COLO668 (cell line): Measurements from ENCODE around the gene ABCB8.
"Not testable (repeated sequence)": the region's sequence is repeated elsewhere in the genome, so short reads cannot be mapped to it uniquely, and the experiment has no call there.

Source experiments
- DNase-seq: peaks from one replicate; lab custom pipeline; 2025; ENCODE audit not compliant: unreplicated experiment; lab: John Stamatoyannopoulos, UW

The ABCB8 gene

GRCh38 chr7:150997817-150998216, 30.4 kb upstream of the ABCB8 start:
- no peak for DNase-seq

- no peak for DNase-seq
These were observed 29.9 kb upstream of the ABCB8 start for GRCh38 chr7:150998341-150998740.

DNA sequence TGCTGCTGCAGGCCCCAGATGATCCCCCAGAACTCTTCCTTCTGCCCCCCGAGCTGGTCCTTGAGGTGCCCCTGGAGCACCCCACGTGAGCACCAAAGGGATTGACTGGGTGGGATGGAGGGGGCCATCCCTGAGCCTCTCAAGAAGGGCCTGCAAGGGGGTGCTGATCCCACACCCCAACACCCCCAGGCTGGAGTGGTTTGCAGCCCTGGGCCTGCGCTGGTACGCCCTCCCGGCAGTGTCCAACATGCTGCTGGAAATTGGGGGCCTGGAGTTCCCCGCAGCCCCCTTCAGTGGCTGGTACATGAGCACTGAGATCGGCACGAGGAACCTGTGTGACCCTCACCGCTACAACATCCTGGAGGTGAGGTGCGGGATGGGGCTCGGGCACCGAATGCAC, 29.2 kb upstream of the ABCB8 start:
- DNase-seq, result no peak

- no peak for DNase-seq
These were observed 28.6 kb upstream of the ABCB8 start for GRCh38 chr7:150999497-151000230.

GRCh38 chr7:151000897-151001495, 27.3 kb upstream of the ABCB8 start:
- no peak for DNase-seq

DNA sequence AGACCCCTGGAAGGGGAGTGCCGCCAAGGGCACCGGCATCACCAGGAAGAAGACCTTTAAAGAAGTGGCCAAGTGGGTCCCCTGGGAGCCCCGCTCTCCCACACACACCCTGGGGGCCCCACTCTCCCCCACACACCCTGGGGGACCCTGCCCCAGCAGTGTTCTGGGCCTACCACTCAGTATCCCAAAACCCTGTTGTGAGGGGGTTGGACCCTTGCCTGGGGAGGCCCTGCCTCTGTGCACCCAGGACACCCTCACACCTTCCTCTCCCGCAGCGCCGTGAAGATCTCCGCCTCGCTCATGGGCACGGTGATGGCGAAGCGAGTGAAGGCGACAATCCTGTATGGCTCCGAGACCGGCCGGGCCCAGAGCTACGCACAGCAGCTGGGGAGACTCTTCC, 26.7 kb upstream of the ABCB8 start:
- no peak for DNase-seq

DNA sequence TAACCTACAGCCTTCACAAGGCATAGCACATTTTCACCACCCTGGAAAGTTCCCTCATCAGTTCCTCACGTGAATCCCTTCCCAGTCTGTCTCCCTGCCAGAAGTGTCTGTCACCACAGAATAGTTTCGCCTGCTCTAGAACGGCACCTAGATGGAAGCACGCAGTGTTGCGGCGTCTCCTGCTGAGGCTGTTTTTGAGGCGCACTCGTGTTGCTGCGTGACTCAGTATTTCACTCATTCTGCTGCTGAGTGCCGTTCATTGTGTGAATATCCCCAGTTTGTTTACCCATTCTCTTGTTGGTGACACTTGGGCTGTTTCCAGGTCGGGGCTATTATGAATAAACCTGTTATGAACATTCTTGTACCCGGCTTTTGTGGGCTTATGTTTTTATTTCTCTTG, 24.7 kb upstream of the ABCB8 start:
- DNase-seq, result peak; percentile 65

DNA sequence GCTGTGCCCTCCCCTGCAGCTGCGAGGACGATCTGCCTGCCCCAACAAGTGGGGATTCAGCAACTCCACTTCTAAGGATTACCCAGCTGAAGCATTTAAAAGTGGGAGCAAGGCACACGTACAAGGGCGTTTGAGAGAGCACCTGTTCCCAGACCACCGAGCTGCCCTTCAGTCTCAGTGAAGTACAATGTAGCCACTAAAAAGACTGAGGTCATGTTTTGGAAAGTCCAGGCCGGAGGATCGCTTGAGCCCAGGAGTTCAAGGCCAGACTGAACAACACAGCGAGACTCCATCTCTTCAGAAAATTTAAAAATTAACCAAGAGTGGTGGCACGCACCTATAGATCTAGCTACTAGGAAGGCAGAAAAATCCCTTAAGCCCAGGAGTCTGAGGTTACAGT, 22.7 kb upstream of the ABCB8 start:
- no peak for DNase-seq

- no peak for DNase-seq
These were observed 21.5 kb upstream of the ABCB8 start for GRCh38 chr7:151006590-151007300.

DNA sequence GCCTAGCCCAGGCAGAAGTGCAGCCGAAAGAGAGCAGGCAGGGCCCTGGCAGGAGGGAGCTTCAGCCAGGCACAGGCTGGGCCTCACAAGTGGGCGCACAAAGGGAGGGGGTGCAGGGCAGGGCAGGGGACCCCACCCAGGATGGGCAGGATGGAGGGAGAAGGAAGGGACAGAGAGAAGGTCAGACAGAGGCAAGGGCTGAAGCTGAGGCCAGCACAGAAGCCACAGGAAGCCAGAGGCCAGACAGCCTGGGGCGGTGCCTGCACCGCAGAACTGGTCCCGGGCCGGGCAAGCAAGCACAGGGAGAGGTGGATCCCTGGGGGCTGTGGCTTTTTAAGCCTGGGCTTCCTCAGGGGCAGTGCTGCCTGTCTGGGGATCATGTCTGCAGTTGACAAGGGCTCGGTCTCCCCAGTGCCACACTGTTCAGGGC, 20.8 kb upstream of the ABCB8 start:
- DNase-seq, result no peak

- no peak for DNase-seq
These were observed 20.1 kb upstream of the ABCB8 start for GRCh38 chr7:151008143-151008510.

- DNase-seq, result peak; percentile 18
These were observed 19.5 kb upstream of the ABCB8 start for GRCh38 chr7:151008511-151009323.

DNA sequence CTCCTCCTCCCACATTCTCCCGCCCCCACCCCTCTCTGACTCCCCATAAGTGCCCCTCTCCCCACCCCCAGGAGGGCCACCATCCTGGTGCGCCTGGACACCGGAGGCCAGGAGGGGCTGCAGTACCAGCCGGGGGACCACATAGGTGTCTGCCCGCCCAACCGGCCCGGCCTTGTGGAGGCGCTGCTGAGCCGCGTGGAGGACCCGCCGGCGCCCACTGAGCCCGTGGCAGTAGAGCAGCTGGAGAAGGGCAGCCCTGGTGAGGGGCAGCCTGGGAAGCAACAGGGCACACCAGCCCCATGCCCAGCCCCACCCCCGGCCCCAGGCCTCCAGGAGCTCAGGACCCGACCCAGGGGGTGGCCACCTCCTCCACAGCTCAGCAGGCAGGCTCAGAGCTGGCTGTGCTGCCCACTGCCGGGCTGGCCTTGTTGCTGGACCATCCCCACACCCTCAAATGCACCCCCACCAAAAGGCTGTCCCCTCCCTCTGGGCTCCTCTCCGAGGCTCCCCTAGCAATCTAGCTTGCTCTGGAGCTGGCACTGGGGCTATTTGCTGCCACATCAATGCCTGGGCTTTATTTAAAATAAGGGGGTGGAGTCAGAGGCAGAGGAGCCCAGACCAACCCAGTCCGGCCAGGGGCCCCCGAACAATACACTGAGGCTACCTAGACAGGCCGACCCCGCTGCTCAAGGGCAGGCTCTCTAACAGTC, 18.8 kb upstream of the ABCB8 start:
- no peak for DNase-seq

GRCh38 chr7:151010037-151010306, 18.3 kb upstream of the ABCB8 start:
- no peak for DNase-seq

GRCh38 chr7:151010307-151011096, 17.7 kb upstream of the ABCB8 start:
- DNase-seq, result no peak

GRCh38 chr7:151011097-151011409, 17.2 kb upstream of the ABCB8 start:
- no peak for DNase-seq

DNA sequence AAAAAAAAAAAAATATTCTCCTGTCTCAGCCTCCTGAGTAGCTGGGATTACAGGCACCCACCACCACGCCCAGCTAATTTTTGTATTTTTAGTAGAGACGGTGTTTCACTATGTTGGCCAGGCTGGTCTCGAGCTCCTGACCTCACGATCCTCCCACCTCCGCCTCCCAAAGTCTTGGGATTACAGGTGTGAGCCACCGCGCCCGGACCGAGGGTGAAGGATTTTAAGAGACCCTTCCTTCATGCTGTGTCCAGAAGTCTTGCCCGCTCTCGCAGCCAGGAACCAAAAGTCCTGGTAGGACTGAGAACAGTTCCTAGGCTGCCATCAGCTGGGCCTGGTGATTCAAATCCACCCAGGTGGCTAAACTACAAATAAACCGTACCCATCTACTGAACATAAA, 16.6 kb upstream of the ABCB8 start:
- DNase-seq, result not testable (repeated sequence)

DNA sequence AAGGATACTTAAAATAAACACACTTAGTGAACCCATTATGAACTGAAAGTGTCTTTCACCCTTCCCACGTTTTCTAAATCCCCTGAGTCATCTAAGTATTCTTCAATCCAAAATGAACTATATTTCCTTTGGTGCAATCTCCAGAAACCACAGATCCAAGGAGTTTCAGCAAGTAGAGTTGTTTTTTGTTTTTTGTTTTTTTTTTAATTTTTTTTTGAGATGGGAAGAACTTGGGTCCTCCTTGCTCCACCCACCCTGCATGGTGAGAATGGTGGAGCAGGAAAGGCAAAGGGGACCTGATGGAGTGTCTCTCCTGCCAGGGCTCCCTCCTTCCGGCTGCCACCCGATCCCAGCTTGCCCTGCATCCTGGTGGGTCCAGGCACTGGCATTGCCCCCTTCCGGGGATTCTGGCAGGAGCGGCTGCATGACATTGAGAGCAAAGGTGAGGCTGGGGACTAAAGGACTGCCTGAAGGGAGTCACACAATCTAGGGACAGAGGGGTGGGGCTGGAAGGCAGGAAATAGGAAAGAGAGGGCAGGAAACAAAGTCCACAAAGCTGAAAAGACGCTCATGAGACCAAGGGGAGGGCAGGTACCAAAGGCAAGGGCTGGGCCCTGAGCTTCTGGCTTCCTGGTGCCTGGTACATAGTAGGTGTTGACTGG, 16.1 kb upstream of the ABCB8 start:
- no peak for DNase-seq

GRCh38 chr7:151012911-151013347, 15.3 kb upstream of the ABCB8 start:
- peak; percentile 23 for DNase-seq

GRCh38 chr7:151013356-151013732, 14.9 kb upstream of the ABCB8 start:
- no peak for DNase-seq
